MM.1S (cell line): Measurements from ENCODE around the gene AICDA.
"Not testable (repeated sequence)": the region's sequence is repeated elsewhere in the genome, so short reads cannot be mapped to it uniquely, and the experiment has no call there.

Source experiments
- CTCF ChIP-seq: fragments of 300-600 bp; sonication (generic); IDR thresholded peaks from 2 replicates; pipeline ENCODE4 v1.5.1; 2016; ENCODE audit warnings: antibody characterized with exemption, low read length, mixed read lengths
- EZH2 ChIP-seq: fragments of 300-600 bp; sonication (generic); optimal IDR thresholded peaks from 2 replicates; pipeline ENCODE3; 2017; ENCODE audit warnings: low read depth, mild to moderate bottlenecking, antibody characterized with exemption, low read length, mixed read lengths

DNA sequence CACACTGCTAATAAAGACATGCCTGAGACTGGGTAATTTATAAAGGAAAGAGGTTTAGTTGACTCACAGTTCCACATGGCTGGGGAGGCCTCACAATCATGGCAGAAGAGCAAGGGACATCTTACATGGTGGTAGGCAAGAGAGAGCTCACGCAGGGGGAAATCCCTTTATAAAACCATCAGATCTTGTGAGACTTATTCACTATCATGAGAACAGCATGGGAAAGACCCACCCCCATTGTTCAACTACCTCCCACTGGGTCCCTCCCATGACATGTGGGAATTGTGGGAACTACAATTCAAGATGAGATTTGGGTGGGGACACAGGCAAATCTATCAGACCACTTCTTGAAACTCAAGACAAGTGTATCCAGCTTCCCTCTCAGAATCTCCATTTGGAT is 1.2 kb upstream of the AICDA start:
- TF ChIP-seq CTCF, EZH2: not testable (repeated sequence)
